ENCODE measurements around the gene DDX25.

- no peak for TF ChIP-seq ELK1 (IDR thresholded peaks at IDR 0.05; ENCODE audit: borderline replicate concordance, low read depth, low read length)
- TF ChIP-seq CTCF (conservative IDR thresholded peaks at IDR 0.05; ENCODE audit: low read depth, low read length): no peak
- TF ChIP-seq RFX5 (IDR thresholded peaks at IDR 0.05; ENCODE audit: low read depth, low read length): no peak
- no peak for TF ChIP-seq SMC3 (IDR thresholded peaks at IDR 0.05; ENCODE audit: low read depth, low read length)
- no peak for TF ChIP-seq USF2 (IDR thresholded peaks at IDR 0.05; ENCODE audit: low read depth, low read length)
- no peak for TF ChIP-seq POLR2A (IDR thresholded peaks at IDR 0.05; ENCODE audit: low read depth, low read length)
- no peak for TF ChIP-seq RAD21 (IDR thresholded peaks at IDR 0.05; ENCODE audit: low read length)
- no peak for TF ChIP-seq CEBPB (IDR thresholded peaks at IDR 0.05; ENCODE audit: low read depth, low read length)
- no peak for TF ChIP-seq MAFK (IDR thresholded peaks at IDR 0.05; ENCODE audit: low read depth, low read length)
- no peak for TF ChIP-seq MAZ (IDR thresholded peaks at IDR 0.05; ENCODE audit: borderline replicate concordance, low read depth, low read length)
Observed at GRCh38 chr11:125922156-125922555, 17.8 kb downstream of the DDX25 start.

Measured in IMR-90 (cell line).